T-helper 1 cell treated with Interleukin-12 subunit alpha and Interleukin-12 subunit beta and Interleukin-4 antibody, amounts not matched to agents 30 ng/mL and 1 ng/mL, for 36 hours (primary cell): ENCODE data around the gene GUCA1A. TPM values are rescaled to one million over a fixed set of nuclear protein-coding genes. Genes with fewer than 3 reads are reported as not detected.
"Not testable (repeated sequence)": the region's sequence is repeated elsewhere in the genome, so short reads cannot be mapped to it uniquely, and the experiment has no call there.

ENCODE experiments used
- intact Hi-C: fragments of 100-400 bp; cut with micrococcal nuclease; formaldehyde crosslinking; loops from one replicate; pipeline ENCODE4 v1.15.1; 2024
- total RNA-seq: library from RNA; stranded (reverse); gene quantifications from 2 replicates; pipeline ENCODE4 v1.2.3, GENCODE V29; 2022

Gene GUCA1A
- total RNA-seq, 1 donor from 2014 or later, result not detected

DNA sequence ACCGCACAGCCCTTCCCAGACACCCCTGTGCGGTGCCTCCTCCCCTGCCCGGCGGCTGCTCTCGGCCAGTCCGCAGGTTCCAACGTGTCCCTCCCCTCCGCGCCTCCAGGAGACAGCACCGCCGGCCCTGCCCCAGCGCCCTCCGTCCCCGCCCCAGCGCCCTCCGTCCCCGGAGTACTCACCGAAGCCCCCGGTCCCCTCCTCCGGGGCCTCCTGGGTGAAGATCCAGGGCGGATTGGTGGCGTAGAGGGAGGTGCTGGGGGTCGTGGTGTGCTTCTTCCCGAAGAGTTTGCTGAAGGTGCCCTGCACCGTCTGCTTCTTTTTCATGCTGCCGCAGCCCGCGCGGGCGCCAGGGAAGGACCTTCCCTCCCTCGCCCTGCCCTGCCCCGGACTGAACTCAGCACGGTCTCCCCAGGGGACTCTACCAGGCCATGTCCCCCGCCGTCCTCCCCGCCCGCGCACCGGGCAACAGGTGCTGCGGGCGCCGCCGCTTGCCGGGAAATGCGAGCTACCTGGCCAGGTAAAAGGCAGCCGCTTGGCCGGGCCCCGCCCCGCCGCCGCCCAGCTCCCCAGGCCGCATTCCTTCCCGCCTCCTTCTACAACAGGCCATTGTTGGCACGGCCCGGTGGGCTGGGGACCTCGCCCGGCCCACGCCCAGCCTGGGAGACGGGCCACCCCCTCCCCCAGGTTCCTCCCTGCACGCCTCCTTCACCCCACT lies 30.9 kb upstream of the GUCA1A start, which contains the start of gene C6orf132:
TSS of gene C6orf132 (minus strand) at position 503 of the 718 bp plus-strand sequence. CDS start at position 327, 176 bp downstream.
- intact Hi-C loops, result no loop called here

DNA sequence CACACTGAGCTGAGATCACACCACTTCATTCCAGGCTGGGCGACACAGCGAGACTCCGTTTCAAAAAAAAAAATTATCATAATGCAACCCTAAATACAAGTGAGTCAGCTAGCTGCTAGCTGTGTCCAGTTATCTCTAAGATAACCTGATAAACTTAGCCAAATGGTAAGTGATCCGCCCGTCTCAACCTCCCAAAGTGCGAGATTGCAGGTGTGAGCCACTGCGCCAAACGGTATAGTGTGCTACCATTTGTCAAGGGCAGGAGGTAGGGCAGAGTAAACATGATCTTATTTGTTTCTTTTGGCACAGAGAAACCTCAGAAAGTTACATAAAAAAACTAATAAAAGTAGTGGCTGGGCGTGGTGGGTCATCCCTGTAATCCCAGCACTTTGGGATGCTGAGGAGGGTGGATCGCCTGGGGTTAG lies 26.0 kb upstream of the GUCA1A start:
- intact Hi-C loops, result no loop called here

DNA sequence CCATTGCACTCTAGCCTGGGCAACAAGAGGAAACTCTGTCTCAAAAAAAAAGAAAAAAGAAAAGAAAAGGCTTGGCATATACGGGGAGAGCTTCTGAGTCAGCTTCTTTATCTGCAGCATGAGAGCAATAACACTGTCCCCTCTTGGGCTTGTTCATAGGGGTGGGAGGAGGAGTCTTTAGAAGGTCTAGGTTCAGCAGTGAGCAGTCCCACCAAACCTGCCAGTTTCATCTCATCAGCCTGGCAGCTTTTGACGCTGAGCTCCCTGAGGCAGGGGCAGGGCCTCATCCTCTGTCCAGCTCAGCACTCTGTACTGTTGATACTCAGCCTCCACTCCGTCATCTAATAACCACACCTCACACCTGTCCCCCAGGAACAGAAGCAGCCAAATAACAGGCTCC lies 25.1 kb upstream of the GUCA1A start:
- intact Hi-C loops, result no loop called here

DNA sequence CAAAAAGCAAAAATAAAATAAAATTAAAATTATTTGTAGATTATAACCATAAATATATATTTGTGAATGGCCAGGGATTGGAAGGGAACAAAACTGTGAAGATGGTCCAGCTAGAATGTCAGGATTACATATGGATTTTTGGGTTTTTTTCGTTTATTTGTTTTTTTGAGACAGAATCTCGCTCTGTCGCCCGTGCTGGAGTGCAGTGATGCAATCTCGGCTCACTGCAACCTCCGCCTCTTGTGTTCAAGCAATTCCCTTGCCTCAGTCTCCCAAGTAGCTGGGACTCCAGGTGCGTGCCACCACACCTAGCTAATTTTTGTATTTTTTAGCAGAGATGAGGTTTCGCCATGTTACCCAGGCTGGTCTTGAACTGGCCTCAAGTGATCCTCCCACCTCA lies 22.9 kb upstream of the GUCA1A start:
- intact Hi-C loops, result no loop called here

DNA sequence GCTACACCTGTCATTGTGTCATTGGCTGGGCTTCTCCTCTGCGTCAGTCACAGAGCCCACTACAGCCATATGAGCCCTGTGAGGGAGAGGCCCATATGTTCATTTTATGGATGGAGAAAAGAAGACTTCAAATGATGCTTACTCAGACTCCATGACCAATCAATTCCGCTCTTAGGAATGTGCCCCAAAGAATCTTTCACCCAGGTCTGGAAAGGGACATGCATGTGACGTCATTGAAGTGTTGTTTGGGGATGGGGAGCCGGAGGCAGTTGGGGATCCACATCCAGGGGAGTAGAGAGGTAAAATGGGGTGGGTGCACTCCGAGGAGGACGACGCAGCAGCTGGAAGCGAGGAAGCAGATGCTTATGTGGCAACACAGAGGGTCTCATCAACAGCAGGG lies 21.1 kb upstream of the GUCA1A start:
- intact Hi-C loops, result no loop called here

DNA sequence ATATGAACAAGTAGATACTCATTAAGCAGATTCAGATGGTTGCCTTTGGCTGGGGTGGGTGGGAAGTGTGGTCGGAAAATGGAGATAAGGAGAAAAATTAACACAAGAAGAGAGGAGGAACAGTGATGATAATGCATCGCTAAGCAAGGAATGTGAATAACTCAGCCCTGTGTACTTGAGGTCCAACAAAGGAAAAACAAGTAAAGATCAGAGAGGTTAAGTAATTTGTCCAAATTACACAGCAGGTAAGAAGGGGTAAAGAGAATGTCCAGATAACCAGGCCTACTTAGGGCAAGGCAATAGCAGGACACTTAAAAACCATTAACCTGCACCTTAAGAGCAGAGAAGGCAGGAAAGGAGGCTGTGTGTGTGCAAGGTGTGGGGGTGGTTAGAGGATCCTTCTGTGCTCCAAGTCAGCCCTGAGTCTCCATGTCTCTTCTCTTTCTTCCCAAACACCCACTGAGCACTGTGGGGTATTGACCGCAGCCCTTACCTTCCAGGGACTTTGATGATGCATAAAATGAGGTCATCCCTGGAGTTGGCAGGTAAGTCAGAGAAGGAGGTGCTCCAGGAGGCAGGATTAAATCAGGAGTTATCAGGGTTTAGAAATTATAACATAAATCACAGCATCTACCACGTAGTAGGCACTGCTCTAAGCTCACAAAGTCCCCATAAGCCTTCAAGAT lies 20.5 kb upstream of the GUCA1A start:
- intact Hi-C loops, result not testable (repeated sequence)

DNA sequence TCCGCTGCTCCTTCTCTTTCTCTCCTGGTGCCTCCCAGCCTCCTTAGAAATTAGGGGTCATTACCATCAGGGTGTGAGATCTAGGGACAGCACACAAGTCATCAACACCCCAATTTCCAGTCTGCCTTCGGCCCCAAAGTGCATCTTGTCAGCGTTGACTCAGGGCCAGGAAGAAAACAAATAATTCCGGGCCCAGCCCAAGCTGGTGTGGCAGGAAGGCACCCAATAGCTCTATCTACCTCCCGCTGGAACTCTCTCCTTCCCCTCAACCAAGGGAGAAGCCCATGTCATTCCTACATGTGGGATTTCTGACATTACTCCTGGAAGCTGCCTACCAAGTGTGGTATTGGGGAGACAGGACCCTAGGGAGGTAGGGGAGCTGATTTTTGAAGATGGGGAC lies 19.2 kb upstream of the GUCA1A start:
- intact Hi-C loops, result no loop called here

DNA sequence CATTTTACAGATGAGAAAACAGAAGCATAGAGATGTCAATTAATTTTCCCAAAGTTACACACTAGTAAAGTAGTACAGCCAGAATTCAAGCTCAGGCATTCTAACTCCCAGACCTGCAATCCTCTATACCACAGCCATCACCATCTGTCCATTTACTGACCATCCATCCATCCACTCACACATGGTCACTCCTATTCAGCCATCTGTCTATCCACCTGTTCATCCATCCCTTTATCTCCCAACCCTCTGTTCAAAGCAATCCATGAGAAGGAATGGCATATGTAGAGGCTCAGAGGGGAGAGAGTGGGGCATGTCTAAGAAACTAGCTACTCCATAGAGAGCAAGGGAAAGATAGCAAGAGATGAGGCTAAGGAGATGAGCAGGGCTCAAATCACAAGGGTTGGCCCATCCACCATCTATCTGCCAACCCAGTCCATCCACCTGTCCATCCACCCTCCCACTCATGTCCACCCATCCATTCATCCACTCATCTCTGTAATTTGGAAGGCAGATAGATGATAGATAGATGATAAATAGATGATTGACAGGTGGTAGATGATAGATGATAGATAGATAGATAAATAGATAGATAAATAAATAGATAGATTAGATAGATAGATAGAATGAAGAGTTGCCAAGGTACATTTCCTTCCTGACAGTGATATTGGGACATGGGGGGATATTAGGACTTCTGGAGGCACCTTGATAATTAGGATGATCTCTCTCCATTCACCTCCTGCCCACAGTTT lies 18.5 kb upstream of the GUCA1A start:
- intact Hi-C loops, result no loop called here

DNA sequence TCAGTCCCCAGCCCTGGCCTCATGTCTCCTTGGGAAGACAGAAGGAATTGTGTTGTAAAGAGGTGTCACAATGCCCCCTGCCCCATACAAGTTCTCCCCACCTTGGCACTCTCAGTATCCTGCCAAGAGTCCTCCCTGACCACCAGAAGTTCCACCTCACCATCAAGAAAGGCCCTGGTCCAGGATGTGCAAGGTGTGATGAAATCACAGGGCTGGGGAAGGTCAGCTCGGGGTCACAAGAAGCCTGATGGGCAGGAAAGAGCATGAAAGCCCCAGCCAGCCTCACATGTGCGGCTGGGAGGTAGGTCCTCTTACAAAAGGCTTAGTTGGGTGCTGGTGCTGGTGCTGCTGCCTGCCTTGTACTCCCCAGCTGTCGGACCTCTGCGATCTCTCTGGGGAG lies 17.9 kb upstream of the GUCA1A start:
- intact Hi-C loops, result no loop called here

DNA sequence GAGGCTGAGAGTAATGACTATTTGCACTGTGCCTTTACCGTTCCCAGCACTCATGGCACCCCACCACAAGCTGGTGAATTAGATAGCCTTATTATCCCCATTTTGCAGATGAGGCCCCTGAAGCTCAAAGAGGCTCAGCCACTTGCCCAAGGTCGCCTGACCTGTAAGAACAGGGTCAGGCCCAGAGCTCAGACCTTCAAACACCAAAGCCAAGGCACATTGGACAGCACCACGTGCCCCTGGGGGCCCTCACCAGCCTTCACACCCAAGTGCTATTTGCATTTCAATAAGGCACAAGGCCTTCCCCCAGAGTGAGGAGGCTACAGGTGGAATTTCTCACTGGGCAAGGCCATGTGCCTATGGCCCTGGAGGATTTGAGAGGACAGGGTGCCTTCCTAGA lies 16.5 kb upstream of the GUCA1A start:
- intact Hi-C loops, result no loop called here

DNA sequence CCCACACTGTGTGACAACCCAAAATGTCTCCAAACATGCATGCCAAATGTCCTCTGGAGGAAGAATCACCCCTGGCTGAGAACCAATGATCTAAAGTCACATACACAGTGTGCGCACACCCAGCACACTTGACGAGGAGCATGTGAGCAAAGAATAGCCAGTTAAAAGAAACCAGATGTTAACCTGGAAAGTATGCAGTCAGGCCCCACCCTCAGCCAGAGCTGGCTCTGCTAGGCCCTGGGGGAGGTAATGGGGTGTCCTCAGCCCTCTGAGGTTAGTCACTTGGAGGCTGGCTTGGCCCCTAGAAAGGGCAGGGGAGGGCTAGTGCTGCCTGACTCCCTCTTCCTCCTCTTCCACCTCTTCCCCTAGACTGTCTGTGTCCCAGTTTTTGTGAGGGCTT lies 15.2 kb upstream of the GUCA1A start:
- intact Hi-C loops, result no loop called here

DNA sequence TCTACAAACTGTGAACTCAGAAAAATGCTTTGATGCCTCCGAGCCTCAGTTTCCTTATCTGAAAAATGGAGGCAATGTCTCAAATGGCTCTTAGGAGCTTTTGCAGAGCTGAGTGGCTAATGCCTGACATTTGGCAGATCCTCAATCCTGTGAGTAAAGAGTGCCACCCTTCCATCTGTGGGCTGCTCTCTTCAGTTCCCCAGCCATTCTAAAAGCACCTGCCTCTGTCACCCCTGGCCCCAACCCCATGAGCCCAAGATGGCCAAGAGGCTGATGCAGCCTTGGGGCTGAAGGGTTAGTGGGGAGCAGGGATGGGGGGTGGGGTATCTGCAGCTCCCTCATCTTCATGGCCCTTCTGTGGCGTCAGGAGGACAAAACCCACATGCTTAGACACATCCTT lies 14.5 kb upstream of the GUCA1A start:
- intact Hi-C loops, result no loop called here

DNA sequence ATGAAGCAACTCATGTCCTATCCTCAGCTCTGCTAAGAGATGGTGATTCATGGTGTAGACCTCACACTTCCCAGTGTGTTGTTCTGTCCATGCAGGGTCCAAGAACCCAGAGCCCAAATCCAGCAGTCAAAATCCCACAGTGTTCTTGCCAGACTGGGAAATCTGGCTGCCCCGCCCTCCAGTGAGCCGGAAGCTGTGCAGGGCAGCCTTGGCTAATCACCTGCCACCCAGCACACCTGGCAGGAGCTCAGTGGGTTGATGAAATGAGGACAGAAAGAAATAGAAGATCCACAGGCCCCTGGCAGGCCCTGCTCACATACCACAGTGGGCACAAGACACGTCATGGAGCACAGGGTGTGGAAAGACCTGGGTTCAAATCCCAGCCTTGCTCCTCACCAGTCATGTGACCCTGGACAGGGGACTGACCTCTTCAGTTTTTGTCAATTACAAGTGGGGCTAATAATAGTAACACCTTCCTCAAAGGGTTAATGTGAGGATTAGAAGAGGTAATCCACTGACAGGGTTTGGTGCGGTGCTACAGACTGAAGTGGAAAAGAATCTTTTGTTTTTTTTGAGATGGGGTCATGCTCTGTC lies 13.6 kb upstream of the GUCA1A start:
- intact Hi-C loops, result no loop called here

DNA sequence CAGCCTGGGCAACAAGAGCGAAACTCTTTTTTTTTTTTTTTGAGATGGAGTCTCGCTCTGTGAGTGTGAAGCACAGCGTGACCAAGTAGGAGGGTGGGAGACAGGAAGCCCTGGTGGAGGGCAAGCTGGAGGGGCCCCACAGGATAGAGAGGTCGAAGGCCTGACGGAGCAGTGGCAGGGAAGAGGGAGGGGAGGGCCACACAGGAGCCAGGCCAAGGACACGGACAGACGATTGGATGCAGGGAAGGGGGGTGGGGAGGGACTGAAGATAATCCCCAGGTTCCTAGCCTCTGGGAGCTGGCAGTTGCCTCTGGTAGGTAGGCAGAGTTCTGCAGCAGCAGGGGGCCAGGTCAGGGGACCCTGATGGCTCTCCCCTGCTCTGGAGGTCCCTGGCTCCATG lies 10.8 kb upstream of the GUCA1A start:
- intact Hi-C loops, result no loop called here

DNA sequence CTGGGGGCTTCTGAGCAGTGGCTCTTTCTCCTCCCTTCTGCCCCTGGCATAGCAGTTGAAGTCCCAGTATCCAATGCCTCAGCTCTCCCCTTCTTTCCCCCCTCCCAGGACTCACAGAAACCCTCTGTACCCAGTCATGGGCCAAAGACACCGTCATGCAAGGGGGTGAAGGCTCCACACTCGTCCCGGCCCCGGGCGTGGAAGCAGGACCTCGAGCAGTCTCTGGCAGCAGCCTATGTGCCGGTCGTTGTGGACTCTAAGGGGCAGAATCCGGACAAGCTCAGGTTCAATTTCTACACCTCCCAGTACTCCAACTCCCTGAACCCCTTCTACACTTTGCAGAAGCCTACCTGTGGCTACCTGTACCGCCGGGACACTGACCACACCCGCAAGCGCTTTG lies 10.4 kb upstream of the GUCA1A start:
- intact Hi-C loops, result no loop called here

DNA sequence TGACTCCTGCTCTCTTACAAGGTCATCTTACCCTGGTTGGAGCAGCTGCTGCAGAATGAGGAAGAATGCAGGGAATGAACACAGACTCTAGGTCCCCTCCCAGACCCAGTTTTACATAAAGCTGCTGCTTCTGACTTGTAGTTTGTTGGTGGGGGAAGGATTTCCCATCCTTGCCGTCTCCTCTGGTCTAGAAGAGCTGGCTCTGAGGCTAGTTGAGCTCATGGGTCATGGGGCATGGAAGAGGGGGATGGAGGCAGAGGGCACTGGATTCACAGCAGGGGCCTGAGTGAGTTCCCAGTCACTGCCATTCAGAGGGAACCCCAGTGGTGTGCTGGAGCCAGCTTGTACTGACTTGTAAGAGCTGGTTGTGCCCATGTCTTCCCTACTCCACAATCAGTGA lies 9.2 kb upstream of the GUCA1A start:
- intact Hi-C loops, result no loop called here

DNA sequence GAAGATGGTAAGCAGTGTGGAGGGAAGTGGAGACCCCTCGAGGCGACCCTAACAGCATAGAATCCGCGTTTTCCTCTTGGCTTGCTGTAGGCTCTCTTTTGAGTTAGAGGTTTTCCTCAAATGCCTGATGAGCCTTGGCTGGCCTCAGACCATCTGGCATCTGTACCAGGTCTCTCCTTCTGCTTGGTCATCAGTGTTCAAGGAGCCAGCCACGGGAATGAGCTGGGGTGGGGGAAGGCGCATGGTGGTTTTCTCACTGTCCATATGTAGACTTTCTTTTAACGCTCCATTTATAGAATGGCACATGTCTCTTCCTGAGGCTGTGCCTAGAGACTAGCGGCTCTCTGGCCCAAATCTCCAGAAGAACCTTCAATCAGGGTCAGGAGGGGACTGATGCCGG lies 8.1 kb upstream of the GUCA1A start:
- intact Hi-C loops, result no loop called here

DNA sequence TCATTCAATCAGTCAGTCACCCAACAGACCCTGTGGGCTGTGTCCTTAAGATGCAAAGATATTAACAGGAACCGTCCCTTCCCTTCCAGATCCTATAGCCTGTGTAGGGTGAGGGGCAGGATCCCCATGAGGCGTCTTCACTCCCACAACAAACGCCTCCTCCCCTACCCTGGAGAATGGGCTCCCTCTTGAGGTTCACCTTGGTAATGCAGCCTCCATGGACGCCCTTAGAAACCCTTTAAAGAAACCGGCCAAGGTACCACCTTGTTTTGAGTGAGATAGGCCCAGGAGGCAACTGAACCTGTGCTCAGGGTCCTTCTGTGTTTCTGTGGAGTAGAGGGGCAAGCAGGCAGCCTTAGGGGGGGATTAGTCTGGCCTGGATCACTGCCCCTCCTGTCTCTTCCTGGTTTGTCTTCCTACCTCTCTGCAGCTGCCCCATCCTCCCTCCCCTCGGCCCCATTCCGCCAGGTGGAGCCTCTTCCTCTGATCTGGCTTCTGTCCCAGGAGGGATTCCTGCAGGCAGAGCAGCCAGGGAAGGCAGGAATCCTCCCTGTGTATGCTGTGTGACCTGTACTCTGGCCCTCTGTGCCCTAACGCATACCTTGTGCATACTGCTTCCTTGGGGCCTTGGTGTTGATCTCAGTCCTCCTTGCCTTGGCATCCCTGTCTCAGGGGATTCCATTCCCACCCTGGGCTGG lies 6.6 kb upstream of the GUCA1A start:
- intact Hi-C loops, result loop anchor here (1.0 kb wide), 6 partner anchors 91 to 563 kb away; partner anchors contain the start of genes PRICKLE4 and TOMM6

DNA sequence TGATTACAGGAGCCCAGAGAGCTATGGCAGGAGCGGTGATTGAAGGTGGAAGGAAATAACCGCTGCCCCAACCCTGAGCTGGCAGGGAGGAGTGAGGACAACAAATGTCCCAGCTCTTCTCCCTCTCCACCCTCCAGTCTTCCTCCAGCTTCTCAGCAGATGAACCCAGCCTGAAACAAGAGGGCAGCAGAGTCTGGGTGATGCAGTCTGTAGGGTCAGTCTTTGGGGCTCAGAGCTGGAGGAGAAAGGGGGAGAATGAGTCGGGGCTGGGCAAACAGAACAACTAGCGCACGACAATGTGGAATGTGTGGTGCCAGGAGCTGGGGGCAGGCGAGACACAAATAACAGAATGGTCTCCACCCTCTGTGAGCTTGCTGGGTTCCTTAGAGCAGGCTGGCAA lies 4.5 kb upstream of the GUCA1A start:
- intact Hi-C loops, result no loop called here

DNA sequence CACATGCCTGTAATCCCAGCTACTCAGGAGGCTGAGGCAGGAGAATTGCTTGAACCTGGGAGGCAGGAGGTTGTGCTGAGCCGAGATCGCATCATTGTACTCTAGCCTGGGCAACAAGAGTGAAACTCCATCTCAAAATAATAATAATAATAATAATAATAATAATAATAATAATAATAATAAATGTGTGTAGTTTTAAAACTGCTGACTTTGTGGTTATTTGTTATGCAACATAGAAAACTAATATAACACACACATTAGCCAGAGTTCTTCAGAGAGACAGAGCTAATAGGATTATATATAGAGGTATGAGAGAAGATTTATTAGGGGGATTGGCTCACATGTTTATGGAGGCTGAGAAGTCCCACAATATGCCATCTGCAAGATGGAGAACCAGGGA lies 3.4 kb upstream of the GUCA1A start:
- intact Hi-C loops, result not testable (repeated sequence)
